IgD-negative memory B cell (primary cell): ENCODE results near the gene ARL6IP5. TPM values are rescaled to one million over a fixed set of nuclear protein-coding genes. Genes with fewer than 3 reads are reported as not detected.
A peak's percentile ranks its signal among the peaks of the same experiment; 100 is the strongest.

Source experiments
- H3K27ac Mint-ChIP-seq, 3 donors: one replicate each; pipeline ENCODE4 v1.8.0; 2020 to 2022; ENCODE audit warnings: mild to moderate bottlenecking in 3 of 3, mixed read lengths in 3 of 3, moderate library complexity in 1 of 3
- H3K27me3 Mint-ChIP-seq: one replicate; pipeline ENCODE4 v1.8.0; 2021; ENCODE audit warnings: mixed read lengths
- H3K36me3 Mint-ChIP-seq: one replicate; pipeline ENCODE4 v1.8.0; 2020; ENCODE audit warnings: mild to moderate bottlenecking, mixed read lengths
- H3K4me1 Mint-ChIP-seq, 3 donors: one replicate each; pipeline ENCODE4 v1.8.0; 2020 to 2022; ENCODE audit warnings: mixed read lengths in 3 of 3, mild to moderate bottlenecking in 1 of 3
- H3K4me3 Mint-ChIP-seq, 4 donors: one replicate each; pipeline ENCODE4 v1.8.0; 2020 to 2022; ENCODE audit warnings: mild to moderate bottlenecking in 4 of 4, mixed read lengths in 4 of 4, moderate library complexity in 3 of 4
- H3K9me3 Mint-ChIP-seq, 3 donors: one replicate each; pipeline ENCODE4 v1.8.0; 2020 to 2021; ENCODE audit warnings: mixed read lengths in 3 of 3, mild to moderate bottlenecking in 1 of 3
- polyA plus RNA-seq: library from polyadenylated mRNA; unstranded; fragments of 300-500 nt; fragmentation: Illumina TruSeq; gene quantifications from one replicate; pipeline ENCODE4 v1.2.3, GENCODE V29; 2021

ARL6IP5 gene
- polyA plus RNA-seq: 374 TPM

GRCh38 chr3:69084326-69085167 lies at the start of gene ARL6IP5:
ARL6IP5 (plus strand) TSS chr3:69084937; CDS start chr3:69085048, 111 bp downstream.
- H3K27ac Mint-ChIP-seq: peak within 1 kb of the TSS; percentile 87 to 97 (median 90)
- H3K4me1 Mint-ChIP-seq: peaks cover 48 to 60% (median 55%) of the 10 kb centered on the region in 3 donors
- H3K36me3 Mint-ChIP-seq: no peaks in the 10 kb centered on the region
- H3K4me3 Mint-ChIP-seq: peak within 1 kb of the TSS; percentile 88 to 98 (median 96)
- H3K9me3 Mint-ChIP-seq: no peaks in the 10 kb centered on the region
- H3K27me3 Mint-ChIP-seq: no peaks in the 10 kb centered on the region

GRCh38 chr3:69044608-69045007 lies 40.1 kb upstream of the ARL6IP5 start:
- no peaks in the 10 kb centered on the region for H3K27me3 Mint-ChIP-seq
- no peaks in the 10 kb centered on the region for H3K9me3 Mint-ChIP-seq
- no peak overlapping the region for H3K4me3 Mint-ChIP-seq
- peaks cover 16 to 26% (median 18%) of the 10 kb centered on the region in 3 donors for H3K4me1 Mint-ChIP-seq
- H3K36me3 Mint-ChIP-seq: peaks cover 8% of the 10 kb centered on the region
- H3K27ac Mint-ChIP-seq: no peak overlapping the region

GRCh38 chr3:69048990-69049389 lies 35.7 kb upstream of the ARL6IP5 start:
- H3K27me3 Mint-ChIP-seq: no peaks in the 10 kb centered on the region
- H3K4me3 Mint-ChIP-seq: peak overlapping the region in 3 of 4 donors; percentile 31 to 70 (median 38)
- peaks cover 2% of the 10 kb centered on the region for H3K36me3 Mint-ChIP-seq
- no peak overlapping the region for H3K27ac Mint-ChIP-seq
- peaks cover 33 to 38% (median 34%) of the 10 kb centered on the region in 3 donors for H3K4me1 Mint-ChIP-seq
- H3K9me3 Mint-ChIP-seq: no peaks in the 10 kb centered on the region

GRCh38 chr3:69051756-69052471 lies 32.8 kb upstream of the ARL6IP5 start, which contains the start of gene TMF1:
TMF1 (minus strand) TSS chr3:69052333; CDS start chr3:69052086, 247 bp downstream.
- H3K27me3 Mint-ChIP-seq: no peaks in the 10 kb centered on the region
- H3K27ac Mint-ChIP-seq: peak within 1 kb of the TSS; percentile 91 to 99 (median 98)
- H3K4me3 Mint-ChIP-seq: peak within 1 kb of the TSS; percentile 94 to 99 (median 96)
- H3K36me3 Mint-ChIP-seq: peaks cover 4% of the 10 kb centered on the region
- no peaks in the 10 kb centered on the region for H3K9me3 Mint-ChIP-seq
- peaks cover 28 to 32% (median 31%) of the 10 kb centered on the region in 3 donors for H3K4me1 Mint-ChIP-seq

GRCh38 chr3:69052472-69052898 lies 32.3 kb upstream of the ARL6IP5 start:
- Mint-ChIP-seq H3K4me3 (peak overlapping the region; percentile 94 to 99 (median 96)), H3K9me3 (no peaks in the 10 kb centered on the region), H3K27ac (peak overlapping the region; percentile 91 to 99 (median 98)), H3K36me3 (peaks cover 3% of the 10 kb centered on the region), H3K4me1 (peaks cover 29 to 30% (median 29%) of the 10 kb centered on the region in 3 donors), H3K27me3 (no peaks in the 10 kb centered on the region)

GRCh38 chr3:69058180-69058946 lies 26.4 kb upstream of the ARL6IP5 start:
- H3K36me3 Mint-ChIP-seq: peaks cover 9% of the 10 kb centered on the region
- H3K4me3 Mint-ChIP-seq: peak overlapping the region; percentile 8 to 85 (median 47)
- H3K27me3 Mint-ChIP-seq: no peaks in the 10 kb centered on the region
- H3K4me1 Mint-ChIP-seq: peaks cover 20 to 22% (median 21%) of the 10 kb centered on the region in 3 donors
- H3K9me3 Mint-ChIP-seq: no peaks in the 10 kb centered on the region
- H3K27ac Mint-ChIP-seq: peak overlapping the region; percentile 21 to 89 (median 78)

- no peaks in the 10 kb centered on the region for H3K27me3 Mint-ChIP-seq
- H3K9me3 Mint-ChIP-seq: no peaks in the 10 kb centered on the region
- peak overlapping the region; percentile 21 to 89 (median 78) for H3K27ac Mint-ChIP-seq
- H3K4me3 Mint-ChIP-seq: peak overlapping the region in 3 of 4 donors; percentile 8 to 85 (median 81)
- peaks cover 20 to 22% (median 21%) of the 10 kb centered on the region in 3 donors for H3K4me1 Mint-ChIP-seq
- peaks cover 9% of the 10 kb centered on the region for H3K36me3 Mint-ChIP-seq
These were observed 25.9 kb upstream of the ARL6IP5 start for GRCh38 chr3:69058947-69059224.

GRCh38 chr3:69059688-69060087 lies 25.0 kb upstream of the ARL6IP5 start:
- no peaks in the 10 kb centered on the region for H3K9me3 Mint-ChIP-seq
- H3K36me3 Mint-ChIP-seq: peaks cover 9% of the 10 kb centered on the region
- H3K27me3 Mint-ChIP-seq: no peaks in the 10 kb centered on the region
- H3K4me1 Mint-ChIP-seq: peaks cover 20 to 23% (median 21%) of the 10 kb centered on the region in 3 donors
- peak overlapping the region in 2 of 3 donors; percentile 21 to 78 for H3K27ac Mint-ChIP-seq
- H3K4me3 Mint-ChIP-seq: peak overlapping the region in 1 of 4 donors; percentile 33

- Mint-ChIP-seq H3K4me3 (no peak overlapping the region), H3K36me3 (peaks cover 6% of the 10 kb centered on the region), H3K27me3 (no peaks in the 10 kb centered on the region), H3K27ac (peak overlapping the region in 1 of 3 donors; percentile 31), H3K4me1 (peaks cover 11 to 20% (median 15%) of the 10 kb centered on the region in 3 donors), H3K9me3 (no peaks in the 10 kb centered on the region)
These were observed 21.1 kb upstream of the ARL6IP5 start for GRCh38 chr3:69063636-69064035.

GRCh38 chr3:69065318-69065964 lies 19.3 kb upstream of the ARL6IP5 start:
- Mint-ChIP-seq H3K4me1 (peaks cover 0 to 6% (median 6%) of the 10 kb centered on the region in 3 donors), H3K27me3 (no peaks in the 10 kb centered on the region), H3K36me3 (peaks cover 3% of the 10 kb centered on the region), H3K27ac (peak overlapping the region; percentile 65 to 82 (median 80)), H3K4me3 (no peak overlapping the region), H3K9me3 (no peaks in the 10 kb centered on the region)

GRCh38 chr3:69066121-69066520 lies 18.6 kb upstream of the ARL6IP5 start:
- Mint-ChIP-seq H3K36me3 (peaks cover 3% of the 10 kb centered on the region), H3K9me3 (no peaks in the 10 kb centered on the region), H3K27me3 (no peaks in the 10 kb centered on the region), H3K4me3 (no peak overlapping the region), H3K4me1 (peaks cover 0 to 6% (median 6%) of the 10 kb centered on the region in 3 donors), H3K27ac (no peak overlapping the region)

- Mint-ChIP-seq H3K4me1 (peaks cover 18 to 21% (median 20%) of the 10 kb centered on the region in 3 donors), H3K27me3 (no peaks in the 10 kb centered on the region), H3K4me3 (peak overlapping the region in 2 of 4 donors; percentile 29 to 51), H3K36me3 (peaks cover 5% of the 10 kb centered on the region), H3K27ac (no peak overlapping the region), H3K9me3 (no peaks in the 10 kb centered on the region)
These were observed 11.8 kb upstream of the ARL6IP5 start for GRCh38 chr3:69072928-69073327.

- Mint-ChIP-seq H3K4me3 (peak overlapping the region; percentile 86 to 95 (median 92)), H3K27ac (peak overlapping the region; percentile 78 to 96 (median 87)), H3K9me3 (no peaks in the 10 kb centered on the region), H3K36me3 (peaks cover 3% of the 10 kb centered on the region), H3K4me1 (peaks cover 48 to 52% (median 50%) of the 10 kb centered on the region in 3 donors), H3K27me3 (no peaks in the 10 kb centered on the region)
These were observed 5.2 kb upstream of the ARL6IP5 start for GRCh38 chr3:69079269-69080159.
